ENCODE results near the gene WBP1L. TPM values are rescaled to one million over a fixed set of nuclear protein-coding genes. Genes with fewer than 3 reads are reported as not detected.
"Not testable (repeated sequence)": the region's sequence is repeated elsewhere in the genome, so short reads cannot be mapped to it uniquely, and the experiment has no call there.

The WBP1L gene
- polyA plus RNA-seq (ENCODE audit: insufficient read length in 10 of 10): 10 to 100 TPM; 33.3 to 51.4 (median 42.2) TPM
- long read RNA-seq, donor 1, full-length matches to known transcripts: 13 of 13 reads
- long read RNA-seq, donor 1, partial matches to known transcripts: 0 of 13 reads
- long read RNA-seq, donor 1, other reads (novel, unspliced or antisense): 0 of 13 reads
- long read RNA-seq, donor 2, full-length matches to known transcripts: 10 of 10 reads
- long read RNA-seq, donor 2, partial matches to known transcripts: 0 of 10 reads
- long read RNA-seq, donor 2, other reads (novel, unspliced or antisense): 0 of 10 reads
- long read RNA-seq, donor 3: 0 reads
- long read RNA-seq, donor 4, full-length matches to known transcripts: 11 of 11 reads
- long read RNA-seq, donor 4, partial matches to known transcripts: 0 of 11 reads
- long read RNA-seq, donor 4, other reads (novel, unspliced or antisense): 0 of 11 reads
- long read RNA-seq, donor 5, full-length matches to known transcripts: 10 of 16 reads
- long read RNA-seq, donor 5, partial matches to known transcripts: 6 of 16 reads
- long read RNA-seq, donor 5, other reads (novel, unspliced or antisense): 0 of 16 reads
- long read RNA-seq, donor 6, full-length matches to known transcripts: 17 of 159 reads
- long read RNA-seq, donor 6, partial matches to known transcripts: 142 of 159 reads
- long read RNA-seq, donor 6, other reads (novel, unspliced or antisense): 0 of 159 reads
- long read RNA-seq, donor 7, full-length matches to known transcripts: 7 of 7 reads
- long read RNA-seq, donor 7, partial matches to known transcripts: 0 of 7 reads
- long read RNA-seq, donor 7, other reads (novel, unspliced or antisense): 0 of 7 reads
- long read RNA-seq, donor 8, full-length matches to known transcripts: 7 of 7 reads
- long read RNA-seq, donor 8, partial matches to known transcripts: 0 of 7 reads
- long read RNA-seq, donor 8, other reads (novel, unspliced or antisense): 0 of 7 reads
- long read RNA-seq, donor 9, full-length matches to known transcripts: 3 of 3 reads
- long read RNA-seq, donor 9, partial matches to known transcripts: 0 of 3 reads
- long read RNA-seq, donor 9, other reads (novel, unspliced or antisense): 0 of 3 reads

DNA sequence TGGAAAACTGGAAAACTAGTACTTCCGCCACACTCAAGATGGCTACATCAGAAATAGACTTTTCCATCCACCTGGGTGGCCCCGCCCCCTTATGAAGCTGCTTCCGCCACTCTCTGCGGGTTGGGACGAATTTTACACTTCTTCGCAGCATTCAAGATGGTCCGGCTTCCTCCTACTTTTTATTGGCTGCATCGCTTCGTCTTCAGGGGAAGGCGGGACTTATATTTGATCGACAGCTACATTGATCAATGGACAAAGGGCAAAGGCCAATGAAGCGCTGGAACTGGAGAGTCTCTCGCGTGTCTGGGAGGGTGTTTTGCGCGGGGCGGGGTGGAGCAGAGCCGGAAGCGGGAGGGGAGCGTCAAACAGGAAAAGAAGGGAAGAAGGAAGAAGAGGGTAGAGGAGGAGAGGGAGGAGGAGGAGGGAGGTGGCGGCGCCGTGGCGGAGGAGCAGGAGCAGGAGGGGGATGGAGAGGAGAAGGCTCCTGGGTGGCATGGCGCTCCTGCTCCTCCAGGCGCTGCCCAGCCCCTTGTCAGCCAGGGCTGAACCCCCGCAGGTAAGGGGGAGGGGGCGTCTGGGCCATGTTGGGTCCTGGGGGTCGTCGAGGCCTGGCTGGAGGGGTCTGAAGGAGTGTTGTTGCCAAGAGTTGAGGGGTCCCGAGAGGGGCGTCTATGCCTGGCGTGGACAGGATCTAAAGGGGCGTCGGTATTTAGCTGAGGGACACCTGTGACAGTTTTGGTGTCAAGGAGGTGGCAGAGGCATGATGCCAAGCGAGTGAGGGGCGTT, at the start of gene WBP1L:
Gene WBP1L, plus strand, starts transcription at position 361 of the 786 bp plus-strand sequence. Its CDS starts 106 bp downstream, at position 467.
- DNase-seq: peak; percentile 99 to 100 (median 100)

GRCh38 chr10:102695401-102695800, 48.3 kb upstream of the WBP1L start:
- not testable (repeated sequence) for DNase-seq

DNA sequence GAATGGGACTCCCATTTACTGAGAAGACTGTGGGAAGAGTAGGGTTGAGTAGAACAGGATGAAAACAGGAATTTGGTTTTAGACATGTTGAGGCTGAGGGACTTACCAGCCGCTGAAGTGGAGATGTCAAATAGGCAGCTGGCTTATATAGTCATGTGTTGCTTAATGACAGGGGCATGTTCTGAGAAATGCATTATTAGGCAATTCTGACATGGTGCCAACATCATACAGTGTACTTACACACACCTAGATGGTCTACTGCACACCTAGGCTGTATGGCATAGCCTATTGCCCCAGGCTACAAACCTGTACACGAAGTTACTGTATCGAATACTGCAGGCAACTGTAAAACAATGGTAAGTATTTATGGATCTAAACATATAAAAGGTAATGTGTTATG, 47.0 kb upstream of the WBP1L start:
- no peak for DNase-seq

GRCh38 chr10:102698894-102699293, 44.9 kb upstream of the WBP1L start:
- DNase-seq: no peak

- no peak for DNase-seq
Observed at GRCh38 chr10:102701272-102701671, 42.5 kb upstream of the WBP1L start.

GRCh38 chr10:102701796-102702195, 42.0 kb upstream of the WBP1L start:
- no peak for DNase-seq

- DNase-seq: no peak
Observed at GRCh38 chr10:102702742-102703141, 41.0 kb upstream of the WBP1L start.

DNA sequence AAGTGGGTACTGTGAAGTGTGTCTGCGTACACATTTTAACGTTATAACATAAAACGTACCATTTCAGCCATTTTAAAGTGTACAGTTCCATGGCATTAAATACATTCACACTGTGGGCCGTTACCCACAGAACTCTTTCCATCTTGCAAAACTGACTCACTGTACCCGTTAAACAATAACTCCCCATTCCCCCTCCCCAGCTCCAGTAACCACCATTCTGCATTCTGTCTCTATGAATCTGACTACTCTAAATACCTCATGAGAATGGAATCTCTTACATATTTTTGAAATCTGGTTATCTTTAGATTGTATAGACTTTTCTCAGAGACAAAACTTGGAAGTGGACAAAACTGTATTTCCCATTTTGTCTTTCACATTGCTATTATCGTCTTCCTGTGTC, 38.8 kb upstream of the WBP1L start:
- DNase-seq: peak in 1 of 3 donors; percentile 54

DNA sequence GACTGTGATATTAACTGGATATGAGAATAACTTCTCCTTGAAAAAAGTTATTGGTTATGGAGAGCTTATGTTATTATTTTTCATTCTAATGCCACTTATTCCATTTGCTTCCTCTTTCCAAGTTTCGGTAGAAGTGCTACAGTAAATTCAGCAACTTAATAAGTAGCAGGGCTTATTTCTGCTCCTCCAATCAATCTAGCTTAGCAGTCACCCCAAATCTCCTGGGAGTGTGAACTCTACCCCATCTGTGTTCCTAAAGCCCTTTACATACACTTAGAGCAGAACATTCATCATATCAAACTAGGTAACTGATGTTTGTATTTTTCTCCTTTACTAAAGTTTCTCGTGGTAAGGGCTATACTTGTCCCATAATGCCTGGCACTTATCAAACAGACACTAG, 38.2 kb upstream of the WBP1L start:
- DNase-seq: no peak

- DNase-seq: peak in 1 of 3 donors; percentile 25
Observed at GRCh38 chr10:102710609-102711008, 33.1 kb upstream of the WBP1L start.

- no peak for DNase-seq
Observed at GRCh38 chr10:102712089-102712488, 31.7 kb upstream of the WBP1L start.

GRCh38 chr10:102712843-102713538, 30.8 kb upstream of the WBP1L start:
- no peak for DNase-seq

DNA sequence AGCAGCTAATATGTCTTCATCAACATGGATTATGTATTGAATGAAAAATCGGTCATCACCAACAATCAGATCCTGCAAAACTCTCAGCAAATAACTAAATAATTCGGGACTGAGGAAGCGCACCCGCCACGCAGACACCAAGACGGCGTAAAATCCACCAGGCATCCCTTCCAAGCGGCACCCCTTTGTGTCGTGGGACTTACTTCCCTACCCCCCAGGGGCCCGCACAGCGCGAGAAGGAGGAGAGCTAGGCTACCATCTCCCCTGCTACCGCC, 30.3 kb upstream of the WBP1L start:
- DNase-seq: no peak

DNA sequence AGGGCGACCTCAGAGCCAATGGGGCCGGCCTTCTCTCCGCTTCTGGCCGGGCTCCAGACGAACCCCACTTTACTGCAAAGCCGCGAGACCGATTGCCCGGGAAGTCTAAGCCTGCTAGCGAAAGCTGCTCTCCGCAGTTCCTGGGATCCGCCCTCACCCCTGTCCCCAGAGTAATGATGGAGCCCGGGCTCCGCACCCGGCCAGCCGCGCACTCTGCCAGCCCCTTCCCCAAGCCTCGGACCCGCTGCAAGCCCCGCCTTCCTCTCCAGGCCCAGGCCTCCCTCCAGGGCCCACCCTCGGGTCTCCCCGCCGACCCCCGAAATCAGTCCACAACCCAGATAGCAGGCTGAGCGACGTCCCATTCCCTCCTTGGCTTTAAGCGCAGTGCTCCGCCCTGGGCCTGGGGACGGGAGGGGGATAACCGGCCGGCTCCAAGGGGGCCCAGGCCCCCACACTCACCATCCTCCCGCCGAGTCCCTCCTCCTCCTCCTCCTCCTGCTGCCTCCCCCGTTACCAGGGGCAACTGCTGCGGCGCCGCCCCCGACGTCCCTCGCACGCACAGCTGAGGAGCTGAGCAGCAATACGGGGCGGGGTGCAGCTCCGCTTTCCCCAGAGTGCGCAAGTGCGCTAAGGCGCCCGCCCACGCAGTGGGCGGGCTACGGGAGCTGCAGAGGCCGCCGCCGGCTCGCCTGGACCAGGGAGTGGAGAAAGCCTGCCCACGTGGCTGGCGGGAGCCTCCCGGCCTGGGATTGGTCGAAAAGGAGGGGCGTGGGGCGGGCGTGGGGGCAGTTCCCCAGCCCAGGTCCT, 29.7 kb upstream of the WBP1L start, which contains the start of gene ARL3:
Gene ARL3, minus strand, starts transcription at position 584 of the 807 bp plus-strand sequence. Its CDS starts 122 bp downstream, at position 462.
- peak; percentile 99 to 100 (median 99) for DNase-seq

GRCh38 chr10:102714621-102715455, 28.9 kb upstream of the WBP1L start, which contains the start of gene SFXN2:
TSS of gene SFXN2 (plus strand) at chr10:102714636. CDS start at chr10:102726637, 12,001 bp downstream.
- no peak for DNase-seq

- no peak for DNase-seq
Observed at GRCh38 chr10:102715880-102716279, 27.9 kb upstream of the WBP1L start.

DNA sequence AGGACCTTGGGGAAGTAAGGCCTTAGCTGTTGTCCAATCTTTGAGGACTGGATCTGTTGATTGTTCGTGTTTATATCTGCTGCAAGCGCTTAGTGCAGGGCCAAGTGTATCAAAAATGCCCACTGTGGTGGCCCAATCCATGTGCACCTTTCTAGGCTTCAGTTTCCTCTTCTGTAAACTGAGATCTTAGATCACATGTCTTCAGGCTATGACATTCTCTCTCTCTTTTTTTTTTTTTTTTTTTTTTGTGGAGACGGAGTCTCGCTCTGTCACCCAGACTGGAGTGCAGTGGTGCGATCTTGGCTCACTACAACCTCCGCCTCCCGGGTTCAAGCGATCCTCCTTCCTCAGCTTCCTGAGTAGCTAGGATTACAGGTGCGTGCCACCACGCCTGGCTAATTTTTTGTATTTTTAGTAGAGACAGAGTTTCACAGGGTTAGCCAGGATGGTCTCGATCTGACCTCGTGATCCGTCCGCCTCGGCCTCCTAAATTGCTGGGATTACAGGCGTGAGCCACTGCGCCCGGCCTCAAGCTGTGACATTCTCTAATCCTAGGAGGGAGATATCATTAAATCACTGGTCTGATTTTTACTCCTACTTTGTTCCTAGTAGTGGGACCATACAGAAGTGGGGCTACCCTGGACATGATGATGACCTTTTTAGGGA, 26.7 kb upstream of the WBP1L start:
- DNase-seq: not testable (repeated sequence)

DNA sequence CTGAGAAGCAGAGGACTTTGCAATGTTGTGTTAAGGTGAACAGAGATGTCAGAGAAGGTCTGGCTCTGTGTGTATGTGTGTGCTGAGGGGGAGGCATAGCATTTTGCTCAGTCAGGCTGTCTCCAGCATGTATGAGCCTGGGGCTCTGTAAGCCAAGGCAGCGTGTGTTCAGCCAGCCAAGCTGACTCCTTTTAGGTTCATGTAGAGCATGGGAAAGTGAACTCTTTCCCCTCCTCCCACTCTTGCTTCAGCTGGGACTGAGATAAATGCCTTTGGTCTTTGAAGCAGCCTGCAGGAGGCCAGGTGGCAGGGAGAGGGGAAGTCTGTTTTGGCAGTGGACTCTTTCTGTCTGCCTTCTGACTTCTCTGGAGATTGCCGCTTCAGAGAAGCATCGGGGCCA, 25.5 kb upstream of the WBP1L start:
- peak; percentile 38 to 62 (median 43) for DNase-seq

All from muscle of back (tissue), 13 donors.